Activated CD4-positive, alpha-beta memory T cell treated with anti-CD3 and anti-CD28 coated beads for 36 hours (primary cell): Measurements from ENCODE around the gene UBA1. TPM values are rescaled to one million over a fixed set of nuclear protein-coding genes. Genes with fewer than 3 reads are reported as not detected.

ENCODE experiments used
- CTCF ChIA-PET: fragments of 350-600 bp; sonication (Branson Sonifier 250); formaldehyde crosslinking; loops from one replicate; lab custom pipeline; 2021; ENCODE audit warnings: antibody characterized with exemption, inconsistent platforms; lab: Charles Lee
- POLR2A ChIA-PET: fragments of 350-600 bp; sonication (Branson Sonifier 250); formaldehyde crosslinking; loops from one replicate; lab custom pipeline; 2021; ENCODE audit warnings: antibody characterized with exemption; lab: Charles Lee
- DNase-seq: peaks from one replicate; pipeline ENCODE4 v3.0.0-alpha.2; 2020
- H3K27ac Mint-ChIP-seq: one replicate; pipeline ENCODE4 v1.8.0; 2021; ENCODE audit warnings: mixed read lengths
- H3K27me3 Mint-ChIP-seq: one replicate; pipeline ENCODE4 v1.8.0; 2021; ENCODE audit warnings: mixed read lengths
- H3K36me3 Mint-ChIP-seq: one replicate; pipeline ENCODE4 v1.8.0; 2021; ENCODE audit warnings: mixed read lengths
- H3K4me1 Mint-ChIP-seq: one replicate; pipeline ENCODE4 v1.8.0; 2021; ENCODE audit warnings: low read depth, mixed read lengths
- H3K4me3 Mint-ChIP-seq: one replicate; pipeline ENCODE4 v1.8.0; 2021; ENCODE audit warnings: mild to moderate bottlenecking, mixed read lengths
- H3K9me3 Mint-ChIP-seq: one replicate; pipeline ENCODE4 v1.8.0; 2021; ENCODE audit warnings: mixed read lengths
- intact Hi-C: fragments of 100-400 bp; cut with micrococcal nuclease; formaldehyde crosslinking; loops from one replicate; pipeline ENCODE4 v1.15.1; 2023
- total RNA-seq, 2 experiments: library from RNA; stranded (reverse); gene quantifications; one replicate each; pipeline ENCODE4 v1.2.3, GENCODE V29; 2021

Gene UBA1
- total RNA-seq, 2 experiments from 2014 or later = 266 to 278 TPM

- H3K4me1 Mint-ChIP-seq = peaks cover 7% of the 10 kb centered on the region
- DNase-seq = no peak
- H3K27me3 Mint-ChIP-seq = no peaks in the 10 kb centered on the region
- no peaks in the 10 kb centered on the region for H3K9me3 Mint-ChIP-seq
- CTCF ChIA-PET = no interaction called here
- H3K27ac Mint-ChIP-seq = no peak overlapping the region
- intact Hi-C loops = no loop called here
- no peak overlapping the region for H3K4me3 Mint-ChIP-seq
- POLR2A ChIA-PET = no interaction called here
- H3K36me3 Mint-ChIP-seq = peaks cover 22% of the 10 kb centered on the region
These were observed 33.6 kb downstream of the UBA1 start for GRCh38 chrX:47227334-47227583.

- intact Hi-C loops = no loop called here
- peaks cover 7% of the 10 kb centered on the region for H3K4me1 Mint-ChIP-seq
- ChIA-PET CTCF (interaction anchor here (1.4 kb wide), 1 partner anchor 83 kb away, joined by 3 read pairs; no protein-coding TSS in a partner anchor), POLR2A (interaction anchor here (1.4 kb wide), 1 partner anchor 11 kb away, joined by 3 read pairs; the partner anchor contains the start of gene CDK16)
- no peaks in the 10 kb centered on the region for H3K9me3 Mint-ChIP-seq
- no peak for DNase-seq
- H3K36me3 Mint-ChIP-seq = peaks cover 22% of the 10 kb centered on the region
- H3K27ac Mint-ChIP-seq = no peak overlapping the region
- H3K4me3 Mint-ChIP-seq = no peak overlapping the region
- no peaks in the 10 kb centered on the region for H3K27me3 Mint-ChIP-seq
These were observed 35.1 kb downstream of the UBA1 start for GRCh38 chrX:47228550-47229270.

- POLR2A ChIA-PET = interaction anchor here (1.4 kb wide), 1 partner anchor 11 kb away, joined by 3 read pairs; the partner anchor contains the start of gene CDK16
- Mint-ChIP-seq H3K36me3 (peaks cover 22% of the 10 kb centered on the region), H3K27ac (no peak overlapping the region), H3K27me3 (no peaks in the 10 kb centered on the region), H3K4me3 (no peak overlapping the region), H3K4me1 (peaks cover 7% of the 10 kb centered on the region), H3K9me3 (no peaks in the 10 kb centered on the region)
- no peak for DNase-seq
- CTCF ChIA-PET = no interaction called here
- intact Hi-C loops = no loop called here
These were observed 35.8 kb downstream of the UBA1 start for GRCh38 chrX:47229427-47229826.

GRCh38 chrX:47230136-47230868, 36.7 kb downstream of the UBA1 start:
- H3K4me1 Mint-ChIP-seq = peaks cover 11% of the 10 kb centered on the region
- no peak for DNase-seq
- H3K36me3 Mint-ChIP-seq = peaks cover 22% of the 10 kb centered on the region
- H3K4me3 Mint-ChIP-seq = no peak overlapping the region
- no peaks in the 10 kb centered on the region for H3K9me3 Mint-ChIP-seq
- ChIA-PET CTCF (no interaction called here), POLR2A (no interaction called here)
- H3K27ac Mint-ChIP-seq = no peak overlapping the region
- no peaks in the 10 kb centered on the region for H3K27me3 Mint-ChIP-seq
- intact Hi-C loops = loop anchor here (5.0 kb wide), 1 partner anchor 82 kb away; no protein-coding TSS in a partner anchor

GRCh38 chrX:47231167-47231566, 37.5 kb downstream of the UBA1 start:
- POLR2A ChIA-PET = no interaction called here
- no peaks in the 10 kb centered on the region for H3K27me3 Mint-ChIP-seq
- DNase-seq = no peak

GRCh38 chrX:47232197-47232802, 38.7 kb downstream of the UBA1 start:
- no peak for DNase-seq
- H3K27ac Mint-ChIP-seq = peak overlapping the region; percentile 87
- POLR2A ChIA-PET = interaction anchor here (1.2 to 1.6 kb wide), 2 partner anchors 14 to 32 kb away, joined by 3 to 14 read pairs; partner anchors contain the start of gene CDK16
- H3K36me3 Mint-ChIP-seq = peaks cover 9% of the 10 kb centered on the region
- CTCF ChIA-PET = interaction anchor here (1.8 kb wide), 1 partner anchor 153 kb away, joined by 6 read pairs; no protein-coding TSS in a partner anchor
- peak overlapping the region; percentile 83 for H3K4me3 Mint-ChIP-seq
- intact Hi-C loops = loop anchor here (2.0 to 5.0 kb wide), 2 partner anchors 80 to 427 kb away; partner anchors contain the start of gene UXT
- no peaks in the 10 kb centered on the region for H3K9me3 Mint-ChIP-seq
- H3K27me3 Mint-ChIP-seq = no peaks in the 10 kb centered on the region
- peaks cover 25% of the 10 kb centered on the region for H3K4me1 Mint-ChIP-seq

More at GRCh38 chrX:47231167-47231566, 37.5 kb downstream of the UBA1 start:
- Mint-ChIP-seq H3K36me3 (peaks cover 17% of the 10 kb centered on the region), H3K9me3 (no peaks in the 10 kb centered on the region), H3K27ac (peak overlapping the region; percentile 15), H3K4me3 (no peak overlapping the region), H3K4me1 (peaks cover 19% of the 10 kb centered on the region)
- intact Hi-C loops = loop anchor here (5.0 kb wide), 1 partner anchor 81 kb away; no protein-coding TSS in a partner anchor
- CTCF ChIA-PET = no interaction called here

- Mint-ChIP-seq H3K27ac (peak within 1 kb of the TSS; percentile 87), H3K27me3 (no peaks in the 10 kb centered on the region), H3K36me3 (peaks cover 9% of the 10 kb centered on the region), H3K4me1 (peaks cover 25% of the 10 kb centered on the region), H3K9me3 (no peaks in the 10 kb centered on the region), H3K4me3 (peak within 1 kb of the TSS; percentile 83)
- peak; percentile 43 for DNase-seq
- POLR2A ChIA-PET = interaction anchor here (0.9 to 1.6 kb wide), 5 partner anchors 12 to 42 kb away, joined by 3 to 14 read pairs (median 3); partner anchors contain the start of gene CDK16
- CTCF ChIA-PET = interaction anchor here (1.8 kb wide), 1 partner anchor 152 kb away, joined by 6 read pairs; no protein-coding TSS in a partner anchor
- intact Hi-C loops = loop anchor here (1.0 to 5.0 kb wide), 5 partner anchors 16 to 426 kb away; partner anchors contain the start of genes NDUFB11 and UXT
These were observed 39.2 kb downstream of the UBA1 start, which contains the start of gene USP11 for GRCh38 chrX:47232803-47233332. TSS of gene USP11 (plus strand) at chrX:47233009. CDS start at chrX:47233044, 35 bp downstream.

- Mint-ChIP-seq H3K4me3 (peak overlapping the region; percentile 83), H3K27ac (peak overlapping the region; percentile 87), H3K36me3 (peaks cover 9% of the 10 kb centered on the region), H3K9me3 (no peaks in the 10 kb centered on the region), H3K27me3 (no peaks in the 10 kb centered on the region), H3K4me1 (peaks cover 25% of the 10 kb centered on the region)
- intact Hi-C loops = loop anchor here (1.0 to 5.0 kb wide), 5 partner anchors 16 to 425 kb away; partner anchors contain the start of genes NDUFB11 and UXT
- peak; percentile 96 for DNase-seq
- ChIA-PET CTCF (interaction anchor here (1.8 kb wide), 1 partner anchor 152 kb away, joined by 6 read pairs; no protein-coding TSS in a partner anchor), POLR2A (interaction anchor here (0.9 to 1.6 kb wide), 5 partner anchors 11 to 43 kb away, joined by 3 to 14 read pairs (median 3); partner anchors contain the start of gene CDK16)
These were observed 39.9 kb downstream of the UBA1 start for GRCh38 chrX:47233333-47234113.

- no peak for DNase-seq
- intact Hi-C loops = loop anchor here (5.0 kb wide), 1 partner anchor 78 kb away; no protein-coding TSS in a partner anchor
- Mint-ChIP-seq H3K9me3 (no peaks in the 10 kb centered on the region), H3K27ac (peak overlapping the region; percentile 87), H3K4me1 (peaks cover 25% of the 10 kb centered on the region), H3K4me3 (peak overlapping the region; percentile 83), H3K36me3 (peaks cover 4% of the 10 kb centered on the region), H3K27me3 (no peaks in the 10 kb centered on the region)
- ChIA-PET POLR2A (interaction anchor here (0.8 kb wide), 1 partner anchor 40 kb away, joined by 5 read pairs; no protein-coding TSS in a partner anchor), CTCF (no interaction called here)
These were observed 41.0 kb downstream of the UBA1 start for GRCh38 chrX:47234583-47234982.

GRCh38 chrX:47235691-47236103, 42.1 kb downstream of the UBA1 start:
- POLR2A ChIA-PET = interaction anchor here (0.8 kb wide), 1 partner anchor 41 kb away, joined by 5 read pairs; no protein-coding TSS in a partner anchor
- H3K9me3 Mint-ChIP-seq = no peaks in the 10 kb centered on the region
- CTCF ChIA-PET = interaction anchor here (0.6 to 1.2 kb wide), 2 partner anchors 77 to 149 kb away, joined by 3 read pairs; no protein-coding TSS in a partner anchor
- intact Hi-C loops = no loop called here
- peak overlapping the region; percentile 30 for H3K27ac Mint-ChIP-seq
- no peaks in the 10 kb centered on the region for H3K27me3 Mint-ChIP-seq
- H3K36me3 Mint-ChIP-seq = peaks cover 4% of the 10 kb centered on the region
- DNase-seq = no peak
- peaks cover 22% of the 10 kb centered on the region for H3K4me1 Mint-ChIP-seq
- peak overlapping the region; percentile 33 for H3K4me3 Mint-ChIP-seq
